Measurements from ENCODE around the gene COG2. TPM values are rescaled to one million over a fixed set of nuclear protein-coding genes. Genes with fewer than 3 reads are reported as not detected.
A peak's percentile ranks its signal among the peaks of the same experiment; 100 is the strongest.

The COG2 gene
- total and polyA plus RNA-seq, 4 donors, result 24.2 to 30.8 (median 28.9) TPM

DNA sequence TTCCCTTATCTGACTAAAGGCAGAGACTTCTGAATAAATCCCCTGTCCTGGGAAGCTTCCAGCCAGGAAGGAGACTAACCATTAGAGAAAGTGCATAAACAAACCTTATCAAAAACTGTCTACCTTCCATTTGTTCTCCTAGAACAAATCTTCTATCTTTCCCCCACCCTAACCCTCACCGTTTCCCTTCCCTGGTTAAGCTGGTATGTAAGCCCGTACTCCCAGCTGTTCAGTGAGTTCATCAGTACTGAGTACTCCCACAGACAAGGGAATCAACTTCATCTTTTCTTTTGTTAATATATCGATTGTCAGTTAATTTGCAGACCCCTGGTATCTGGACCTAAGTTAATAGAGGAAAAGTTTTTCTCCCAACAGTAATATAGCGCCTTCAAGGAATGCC is 20.1 kb upstream of the COG2 start:
- Histone ChIP-seq H3K9me3 (ENCODE audit: control insufficient read depth, insufficient read depth, low read length) (no peaks in the 10 kb centered on the region), H3K27me3 (ENCODE audit: control insufficient read depth, insufficient read depth, low read length) (no peaks in the 10 kb centered on the region), H3K4me1 (ENCODE audit: control insufficient read depth, insufficient read depth, low read length) (peaks cover 4% of the 10 kb centered on the region), H3K27ac (ENCODE audit: low read depth, low read length) (no peak overlapping the region), H3K4me3 (ENCODE audit: low read depth, low read length) (no peak overlapping the region), H3K36me3 (ENCODE audit: control insufficient read depth, insufficient read depth, low read length) (no peaks in the 10 kb centered on the region)
- 75% methylated on average over 1 of the region's 4 CpGs for WGBS (ENCODE audit: insufficient coverage)
- no peak for DNase-seq (ENCODE audit: low read depth in 4 of 6, low spot score in 6 of 6)

DNA sequence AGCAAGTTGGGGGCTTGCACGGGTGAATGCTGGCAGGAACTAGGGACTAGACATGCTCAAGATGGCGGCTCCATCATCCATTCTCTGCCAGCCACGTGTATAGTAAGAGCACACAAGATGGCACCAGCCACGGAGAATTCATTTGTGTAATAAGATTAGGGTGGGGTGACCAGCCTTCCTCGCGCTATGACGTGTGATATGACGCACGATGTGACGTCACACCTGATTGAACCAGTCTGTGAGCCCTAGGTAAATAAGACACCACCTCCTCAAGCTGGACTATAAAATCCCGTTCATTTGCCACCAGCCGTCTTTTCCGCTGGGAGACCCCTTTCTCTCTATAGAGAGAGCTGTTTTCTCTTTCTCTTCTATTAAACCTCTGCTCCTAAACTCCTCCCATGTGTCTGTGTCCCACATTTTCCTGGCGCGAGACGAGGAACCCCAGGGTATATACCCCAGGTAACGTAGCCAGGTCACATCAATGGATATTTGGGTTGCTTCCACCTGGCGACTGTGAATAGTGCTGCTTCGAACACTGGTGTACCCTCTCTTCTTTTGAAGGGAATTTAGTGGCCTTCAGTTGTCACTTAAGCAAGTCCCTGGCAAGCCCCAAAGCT is 18.1 kb upstream of the COG2 start:
- H3K9me3 ChIP-seq (ENCODE audit: control insufficient read depth, insufficient read depth, low read length), result no peaks in the 10 kb centered on the region
- WGBS (ENCODE audit: insufficient coverage), result 96% methylated on average over 9 of the region's 19 CpGs

DNA sequence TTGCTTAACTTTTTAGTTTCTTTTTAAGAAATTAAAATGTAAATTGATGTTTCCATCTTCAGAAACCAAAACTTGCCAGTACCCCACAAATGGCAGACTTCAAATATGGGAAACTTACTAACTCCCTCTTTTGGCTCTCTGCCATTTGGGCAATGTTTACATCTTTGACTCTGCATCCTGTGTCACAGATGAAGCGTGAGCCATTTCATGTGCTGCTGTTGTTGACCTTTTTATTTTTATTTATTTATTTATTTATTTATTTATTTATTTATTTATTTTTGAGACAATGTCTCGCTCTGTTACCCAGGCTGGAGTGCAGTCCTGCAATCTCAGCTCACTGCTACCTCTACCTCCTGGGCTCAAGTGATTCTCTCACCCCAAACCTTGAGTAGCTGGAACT is 16.0 kb upstream of the COG2 start:
- Histone ChIP-seq H3K27ac (ENCODE audit: low read depth, low read length) (no peak overlapping the region), H3K9me3 (ENCODE audit: control insufficient read depth, insufficient read depth, low read length) (no peaks in the 10 kb centered on the region), H3K4me3 (ENCODE audit: low read depth, low read length) (no peak overlapping the region), H3K36me3 (ENCODE audit: control insufficient read depth, insufficient read depth, low read length) (no peaks in the 10 kb centered on the region), H3K27me3 (ENCODE audit: control insufficient read depth, insufficient read depth, low read length) (no peaks in the 10 kb centered on the region), H3K4me1 (ENCODE audit: control insufficient read depth, insufficient read depth, low read length) (peaks cover 2% of the 10 kb centered on the region)
- no peak for DNase-seq (ENCODE audit: low read depth in 4 of 6, low spot score in 6 of 6)
- WGBS (ENCODE audit: insufficient coverage), result no CpG with 5 or more reads among the region's 2 CpGs

More for the DNA sequence above, 18.1 kb upstream of the COG2 start:
- Histone ChIP-seq H3K27ac (ENCODE audit: low read depth, low read length) (no peak overlapping the region), H3K36me3 (ENCODE audit: control insufficient read depth, insufficient read depth, low read length) (no peaks in the 10 kb centered on the region), H3K27me3 (ENCODE audit: control insufficient read depth, insufficient read depth, low read length) (no peaks in the 10 kb centered on the region), H3K4me1 (ENCODE audit: control insufficient read depth, insufficient read depth, low read length) (peaks cover 4% of the 10 kb centered on the region), H3K4me3 (ENCODE audit: low read depth, low read length) (no peak overlapping the region)
- DNase-seq (ENCODE audit: low read depth in 4 of 6, low spot score in 6 of 6), result no peak

DNA sequence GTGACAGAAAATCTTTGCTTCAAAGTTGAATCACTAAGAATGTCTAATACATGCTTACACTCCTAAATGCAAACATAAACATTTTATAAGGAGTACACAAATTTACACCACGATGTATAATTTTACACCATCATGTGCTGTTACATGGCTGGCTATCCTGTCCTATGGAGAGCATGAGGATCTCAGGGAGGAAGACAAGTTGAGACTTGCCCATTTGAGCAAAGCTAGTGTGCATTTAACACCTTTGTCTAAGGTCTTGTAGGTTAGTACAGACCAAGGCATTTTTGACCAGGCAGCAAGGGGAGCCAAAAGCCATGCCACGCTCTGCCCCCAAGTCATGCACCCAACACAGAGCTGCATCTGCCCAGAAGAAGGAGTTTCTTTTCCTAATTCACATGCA is 14.5 kb upstream of the COG2 start:
- Histone ChIP-seq H3K4me1 (ENCODE audit: control insufficient read depth, insufficient read depth, low read length) (no peaks in the 10 kb centered on the region), H3K27me3 (ENCODE audit: control insufficient read depth, insufficient read depth, low read length) (no peaks in the 10 kb centered on the region), H3K4me3 (ENCODE audit: low read depth, low read length) (no peak overlapping the region), H3K27ac (ENCODE audit: low read depth, low read length) (no peak overlapping the region), H3K36me3 (ENCODE audit: control insufficient read depth, insufficient read depth, low read length) (no peaks in the 10 kb centered on the region), H3K9me3 (ENCODE audit: control insufficient read depth, insufficient read depth, low read length) (no peaks in the 10 kb centered on the region)
- WGBS (ENCODE audit: insufficient coverage), result no CpG with 5 or more reads among the region's 2 CpGs
- no peak for DNase-seq (ENCODE audit: low read depth in 4 of 6, low spot score in 6 of 6)

DNA sequence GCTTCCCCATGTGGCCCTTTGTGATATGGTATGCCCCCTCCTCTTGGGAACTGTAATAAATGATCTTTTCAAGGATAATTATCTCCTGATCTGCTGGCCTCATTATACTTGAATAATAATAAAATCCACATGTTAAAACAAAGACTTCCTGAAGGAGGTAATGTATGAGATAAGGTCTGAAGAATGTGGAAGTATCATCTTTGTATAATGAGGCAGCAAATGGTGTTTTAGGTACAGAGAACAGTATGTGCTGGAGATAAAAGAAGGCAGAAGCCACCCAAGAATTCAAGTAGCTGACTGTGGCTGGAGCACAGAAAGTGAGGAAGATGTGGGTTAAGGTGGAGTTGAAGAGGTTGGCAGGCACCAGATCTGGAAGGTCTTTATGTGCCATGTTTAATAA is 12.8 kb upstream of the COG2 start:
- DNase-seq (ENCODE audit: low read depth in 4 of 6, low spot score in 6 of 6), result no peak
- Histone ChIP-seq H3K27me3 (ENCODE audit: control insufficient read depth, insufficient read depth, low read length) (no peaks in the 10 kb centered on the region), H3K9me3 (ENCODE audit: control insufficient read depth, insufficient read depth, low read length) (no peaks in the 10 kb centered on the region), H3K4me3 (ENCODE audit: low read depth, low read length) (no peak overlapping the region), H3K36me3 (ENCODE audit: control insufficient read depth, insufficient read depth, low read length) (no peaks in the 10 kb centered on the region), H3K4me1 (ENCODE audit: control insufficient read depth, insufficient read depth, low read length) (no peaks in the 10 kb centered on the region), H3K27ac (ENCODE audit: low read depth, low read length) (no peak overlapping the region)

DNA sequence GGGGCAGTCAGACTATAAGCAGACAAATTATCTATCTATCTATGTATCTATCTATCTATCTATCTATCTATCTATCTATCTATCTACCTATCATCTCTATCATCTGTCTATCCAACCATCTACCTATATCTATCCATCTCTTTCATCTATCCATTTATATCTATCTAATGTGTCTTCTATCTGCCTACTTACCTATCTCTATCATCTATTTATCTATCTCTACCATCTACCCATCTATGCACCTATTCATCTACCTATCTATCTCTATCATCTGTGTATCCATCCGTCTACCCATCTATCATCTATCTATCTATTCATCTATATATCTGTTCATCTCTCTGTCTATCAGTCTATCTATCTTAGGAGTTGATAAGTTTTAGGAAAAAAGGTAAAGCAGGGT is 10.8 kb upstream of the COG2 start:
- H3K9me3 ChIP-seq (ENCODE audit: control insufficient read depth, insufficient read depth, low read length), result no peaks in the 10 kb centered on the region
- no peaks in the 10 kb centered on the region for H3K27me3 ChIP-seq (ENCODE audit: control insufficient read depth, insufficient read depth, low read length)
- no peaks in the 10 kb centered on the region for H3K4me1 ChIP-seq (ENCODE audit: control insufficient read depth, insufficient read depth, low read length)
- no CpG with 5 or more reads among the region's 1 CpG for WGBS (ENCODE audit: insufficient coverage)
- DNase-seq (ENCODE audit: low read depth in 4 of 6, low spot score in 6 of 6), result no peak
- H3K36me3 ChIP-seq (ENCODE audit: control insufficient read depth, insufficient read depth, low read length), result no peaks in the 10 kb centered on the region
- no peak overlapping the region for H3K27ac ChIP-seq (ENCODE audit: low read depth, low read length)
- H3K4me3 ChIP-seq (ENCODE audit: low read depth, low read length), result no peak overlapping the region

DNA sequence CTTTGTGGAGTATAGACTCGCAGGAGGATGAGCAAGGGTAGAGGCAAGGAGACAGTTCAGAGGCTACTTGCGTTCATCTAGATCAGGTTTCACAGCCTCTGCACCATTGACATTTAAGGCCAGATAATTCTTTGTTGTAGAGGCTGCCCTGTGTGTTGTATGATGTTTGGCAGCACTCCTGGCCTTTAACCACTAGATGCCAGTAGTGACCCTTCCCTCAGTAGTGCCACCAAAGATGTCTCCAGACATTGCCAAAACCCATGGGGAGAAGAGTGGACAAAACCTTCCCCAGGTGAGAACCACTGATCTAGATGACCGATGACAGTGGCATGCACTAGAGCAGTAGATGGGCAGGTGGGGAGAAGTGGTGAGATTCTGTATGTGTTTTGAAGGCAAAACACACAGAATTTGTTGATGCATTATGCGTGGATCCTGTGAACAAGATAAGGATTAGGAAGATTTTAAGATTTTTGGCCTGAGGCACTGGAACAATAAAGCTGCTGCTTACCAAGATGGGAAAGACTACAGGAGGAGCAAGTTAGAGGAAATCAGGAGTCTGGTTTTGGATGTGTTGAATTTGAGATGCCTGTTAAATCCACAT is 9.9 kb upstream of the COG2 start:
- 63% methylated on average over 3 of the region's 4 CpGs for WGBS (ENCODE audit: insufficient coverage)
- no peaks in the 10 kb centered on the region for H3K9me3 ChIP-seq (ENCODE audit: control insufficient read depth, insufficient read depth, low read length)
- DNase-seq (ENCODE audit: low read depth in 4 of 6, low spot score in 6 of 6), result peak in 2 of 6 donors; percentile 58 to 72
- no peak overlapping the region for H3K27ac ChIP-seq (ENCODE audit: low read depth, low read length)
- no peaks in the 10 kb centered on the region for H3K27me3 ChIP-seq (ENCODE audit: control insufficient read depth, insufficient read depth, low read length)
- H3K4me1 ChIP-seq (ENCODE audit: control insufficient read depth, insufficient read depth, low read length), result no peaks in the 10 kb centered on the region
- no peak overlapping the region for H3K4me3 ChIP-seq (ENCODE audit: low read depth, low read length)
- H3K36me3 ChIP-seq (ENCODE audit: control insufficient read depth, insufficient read depth, low read length), result no peaks in the 10 kb centered on the region

DNA sequence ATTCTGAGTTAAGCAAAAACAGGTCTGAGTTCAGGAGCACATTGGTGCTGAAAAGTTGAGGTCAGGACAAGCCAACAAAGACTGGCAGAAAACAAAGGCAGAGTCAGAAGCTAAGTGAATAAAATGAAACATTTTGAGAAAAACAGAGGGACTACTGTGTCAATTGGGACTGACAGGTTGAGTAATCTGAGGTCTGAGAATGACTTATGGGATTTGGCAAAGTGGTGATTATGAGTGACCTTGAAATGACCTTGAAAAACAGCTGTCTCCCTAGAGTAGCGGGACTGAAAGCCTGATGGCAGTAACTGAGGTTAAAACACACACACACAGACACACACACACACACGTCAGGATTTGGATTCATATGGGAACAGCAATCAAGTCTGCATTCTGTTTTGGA is 8.8 kb upstream of the COG2 start:
- no peaks in the 10 kb centered on the region for H3K4me1 ChIP-seq (ENCODE audit: control insufficient read depth, insufficient read depth, low read length)
- H3K9me3 ChIP-seq (ENCODE audit: control insufficient read depth, insufficient read depth, low read length), result no peaks in the 10 kb centered on the region
- no CpG with 5 or more reads among the region's 2 CpGs for WGBS (ENCODE audit: insufficient coverage)
- H3K4me3 ChIP-seq (ENCODE audit: low read depth, low read length), result no peak overlapping the region
- DNase-seq (ENCODE audit: low read depth in 4 of 6, low spot score in 6 of 6), result no peak
- H3K36me3 ChIP-seq (ENCODE audit: control insufficient read depth, insufficient read depth, low read length), result no peaks in the 10 kb centered on the region
- H3K27ac ChIP-seq (ENCODE audit: low read depth, low read length), result no peak overlapping the region
- H3K27me3 ChIP-seq (ENCODE audit: control insufficient read depth, insufficient read depth, low read length), result no peaks in the 10 kb centered on the region

DNA sequence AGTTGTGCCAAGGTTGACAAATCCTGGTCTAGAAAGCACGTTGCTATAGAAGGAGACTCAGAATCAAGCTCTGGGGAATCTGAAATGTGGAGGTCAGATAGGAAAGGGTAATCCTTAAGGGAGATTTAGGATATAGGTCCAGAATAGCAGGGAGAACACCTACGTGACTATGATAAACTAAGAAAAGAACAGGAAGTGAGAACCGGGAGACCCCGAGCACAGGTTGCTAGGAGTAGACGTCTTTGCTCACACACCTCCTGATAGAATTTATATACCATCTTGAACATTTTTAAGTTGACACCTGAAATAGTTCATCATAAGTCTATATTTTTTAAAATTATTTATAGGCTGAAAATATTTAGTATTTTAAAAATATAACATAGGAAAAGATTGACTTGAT is 7.9 kb upstream of the COG2 start:
- H3K27me3 ChIP-seq (ENCODE audit: control insufficient read depth, insufficient read depth, low read length), result no peaks in the 10 kb centered on the region
- no peak overlapping the region for H3K4me3 ChIP-seq (ENCODE audit: low read depth, low read length)
- H3K9me3 ChIP-seq (ENCODE audit: control insufficient read depth, insufficient read depth, low read length), result no peaks in the 10 kb centered on the region
- no peaks in the 10 kb centered on the region for H3K36me3 ChIP-seq (ENCODE audit: control insufficient read depth, insufficient read depth, low read length)
- no CpG with 5 or more reads among the region's 5 CpGs for WGBS (ENCODE audit: insufficient coverage)
- DNase-seq (ENCODE audit: low read depth in 4 of 6, low spot score in 6 of 6), result no peak
- H3K4me1 ChIP-seq (ENCODE audit: control insufficient read depth, insufficient read depth, low read length), result no peaks in the 10 kb centered on the region
- no peak overlapping the region for H3K27ac ChIP-seq (ENCODE audit: low read depth, low read length)

DNA sequence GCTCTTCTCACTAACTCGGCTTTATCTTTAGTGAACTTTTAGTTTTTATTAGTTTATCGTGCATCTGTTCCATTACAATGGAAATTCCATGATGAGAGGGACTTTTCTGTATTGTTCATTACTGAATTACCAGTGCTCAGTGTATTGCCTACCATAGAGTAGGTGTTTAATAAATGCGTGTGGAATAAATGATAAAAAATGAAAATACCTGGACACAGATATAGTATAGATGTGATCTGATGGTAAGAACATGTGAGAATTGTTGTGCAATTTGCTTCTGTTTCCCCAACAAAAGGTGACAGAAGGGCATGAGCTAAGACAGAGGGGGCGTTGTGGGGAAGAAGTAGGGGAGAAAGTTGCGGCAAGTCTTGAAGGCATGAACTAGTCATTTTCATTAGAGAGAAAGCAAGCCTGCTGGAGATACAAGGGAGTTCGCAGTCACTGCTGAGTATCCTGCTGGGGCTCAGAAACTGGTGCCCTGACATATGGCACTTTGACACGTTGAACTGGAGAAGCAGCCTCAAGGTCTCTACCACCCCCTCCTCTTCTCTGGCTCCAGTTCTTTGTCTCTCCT is 5.6 kb upstream of the COG2 start:
- H3K9me3 ChIP-seq (ENCODE audit: control insufficient read depth, insufficient read depth, low read length), result no peaks in the 10 kb centered on the region
- H3K4me1 ChIP-seq (ENCODE audit: control insufficient read depth, insufficient read depth, low read length), result peaks cover 1% of the 10 kb centered on the region
- H3K27ac ChIP-seq (ENCODE audit: low read depth, low read length), result no peak overlapping the region
- 85% methylated on average over 4 of the region's 7 CpGs for WGBS (ENCODE audit: insufficient coverage)
- no peak for DNase-seq (ENCODE audit: low read depth in 4 of 6, low spot score in 6 of 6)
- H3K36me3 ChIP-seq (ENCODE audit: control insufficient read depth, insufficient read depth, low read length), result no peaks in the 10 kb centered on the region
- no peak overlapping the region for H3K4me3 ChIP-seq (ENCODE audit: low read depth, low read length)
- no peaks in the 10 kb centered on the region for H3K27me3 ChIP-seq (ENCODE audit: control insufficient read depth, insufficient read depth, low read length)
